Measurements from ENCODE around the gene GCHFR.

The GCHFR gene

DNA sequence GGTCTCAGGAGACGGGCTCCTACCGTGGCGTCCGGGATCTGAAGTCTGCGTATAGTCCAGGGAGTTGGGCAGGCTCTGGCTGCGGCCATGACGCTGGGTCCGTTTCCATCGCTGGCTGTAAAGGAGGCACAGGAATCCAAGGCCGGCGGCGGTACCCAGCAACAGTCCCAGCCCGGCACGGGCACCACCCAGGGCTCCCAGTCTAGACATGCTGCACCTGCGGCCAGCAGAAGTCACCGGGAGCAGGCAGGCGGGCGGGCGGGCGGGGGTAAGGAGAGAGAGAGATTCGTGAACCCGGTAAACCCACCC lies 9.3 kb upstream of the GCHFR start:
- FAIRE-seq (no peak), DNase-seq (ENCODE audit: insufficient read length, low spot score) (no peak)

DNA sequence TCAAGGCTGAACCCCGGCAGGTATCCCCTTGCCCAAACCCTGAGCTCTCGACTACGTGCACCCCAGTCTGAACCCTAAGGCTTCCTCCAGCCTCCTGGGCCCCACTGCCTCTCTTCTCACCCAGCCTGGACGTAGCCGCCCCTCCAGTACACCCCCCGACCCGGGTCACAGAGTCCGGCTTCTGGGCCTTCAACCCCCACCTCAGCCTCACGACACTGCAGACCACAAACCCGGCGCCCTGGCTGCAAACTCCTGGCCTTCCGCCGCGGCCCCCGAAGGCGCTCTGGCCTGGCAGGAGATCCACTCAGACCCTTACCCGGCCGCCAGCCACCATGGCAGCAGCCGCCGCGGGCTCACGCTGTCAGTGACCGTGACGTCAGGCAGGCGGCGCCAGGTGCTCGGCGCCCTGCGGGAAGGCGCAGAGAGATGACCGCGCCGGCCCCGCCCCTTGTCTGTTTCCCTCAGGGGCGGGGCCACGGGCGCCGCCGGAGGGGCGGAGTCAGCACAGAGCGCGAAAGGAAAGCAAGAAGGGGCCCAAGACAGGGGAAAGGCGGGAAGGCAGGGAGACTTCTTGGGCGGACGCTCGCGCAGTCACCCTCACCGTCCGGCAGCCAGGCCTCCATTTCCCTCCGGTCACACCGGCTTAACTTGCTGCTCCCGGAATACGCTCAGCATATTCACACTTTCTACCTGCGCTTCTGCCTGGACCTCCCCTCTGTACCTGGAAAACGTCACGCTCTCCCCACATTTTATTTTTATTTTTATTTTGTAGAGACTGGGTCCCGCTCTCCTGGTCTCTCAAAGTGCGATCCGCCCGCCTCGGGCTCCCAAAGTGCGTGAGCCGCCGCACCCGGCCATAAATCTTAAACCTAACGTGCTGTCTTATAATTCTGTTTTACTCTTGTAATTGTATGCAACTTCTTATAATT lies 8.7 kb upstream of the GCHFR start, which contains the start of gene RMDN3:
Gene RMDN3, minus strand, starts transcription at position 372 of the 929 bp plus-strand sequence. CDS start 471 bp downstream, outside the sequence.
- peak; percentile 90 for FAIRE-seq
- peak; percentile 90 for DNase-seq (ENCODE audit: insufficient read length, low spot score)

DNA sequence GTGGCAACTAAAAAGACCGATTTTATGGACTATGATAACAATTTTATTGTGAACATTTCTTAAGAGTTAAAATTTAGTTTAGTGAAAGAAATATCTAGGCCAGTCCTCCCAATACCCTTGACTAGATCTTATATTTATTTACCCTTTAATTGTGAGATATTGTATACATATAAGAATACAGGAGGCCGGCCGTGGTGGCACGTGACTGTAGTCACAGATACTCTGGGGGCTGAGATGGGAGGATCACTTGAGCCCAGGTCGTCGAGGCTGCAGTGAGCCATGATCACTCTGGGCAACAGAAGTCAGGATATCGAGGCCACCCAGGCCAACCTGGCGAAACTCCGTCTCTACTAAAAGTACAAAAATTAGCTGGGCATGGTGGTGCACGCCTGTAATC lies 8.1 kb upstream of the GCHFR start:
- FAIRE-seq (no peak), DNase-seq (ENCODE audit: insufficient read length, low spot score) (no peak)

DNA sequence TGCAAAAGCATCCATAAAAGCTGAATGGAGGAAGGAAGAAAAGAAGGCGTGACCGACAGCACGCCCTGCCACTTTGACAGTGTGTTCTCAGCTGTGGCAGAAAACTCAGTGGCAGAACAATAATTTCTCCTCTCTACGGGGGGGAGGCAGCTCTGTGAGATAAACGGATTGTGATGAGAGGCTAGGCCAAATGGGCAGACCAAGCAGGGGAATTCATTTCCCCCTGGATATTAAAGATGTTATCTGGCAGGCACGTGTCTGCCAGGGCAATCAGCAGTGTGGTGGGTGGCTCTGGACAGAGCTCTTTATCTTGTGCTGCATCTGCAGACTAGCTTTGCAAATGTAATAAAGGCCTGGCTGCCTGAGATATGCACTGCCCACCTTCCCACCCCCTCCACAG lies 6.9 kb upstream of the GCHFR start:
- FAIRE-seq, result no peak
- no peak for DNase-seq (ENCODE audit: insufficient read length, low spot score)

DNA sequence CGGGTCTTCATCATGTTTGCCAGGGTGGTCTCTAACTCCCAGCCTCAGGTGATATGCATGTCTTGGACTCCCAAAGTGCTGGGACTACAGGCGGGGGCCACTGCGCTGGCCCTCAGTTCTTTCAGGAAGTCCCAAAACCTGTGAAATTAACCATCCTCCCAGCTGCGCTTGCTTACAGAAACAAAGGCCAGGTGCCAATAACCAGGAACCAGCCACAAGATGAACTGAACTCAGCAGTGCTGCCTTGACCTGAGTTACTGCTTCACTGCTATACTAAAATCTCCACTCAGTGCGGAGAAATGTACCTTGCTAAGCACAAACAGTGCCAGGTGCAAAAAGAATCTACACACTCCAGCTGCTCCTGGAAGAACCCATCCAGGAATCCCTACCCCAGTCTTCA lies 3.9 kb upstream of the GCHFR start:
- FAIRE-seq, result no peak
- DNase-seq (ENCODE audit: insufficient read length, low spot score), result no peak

DNA sequence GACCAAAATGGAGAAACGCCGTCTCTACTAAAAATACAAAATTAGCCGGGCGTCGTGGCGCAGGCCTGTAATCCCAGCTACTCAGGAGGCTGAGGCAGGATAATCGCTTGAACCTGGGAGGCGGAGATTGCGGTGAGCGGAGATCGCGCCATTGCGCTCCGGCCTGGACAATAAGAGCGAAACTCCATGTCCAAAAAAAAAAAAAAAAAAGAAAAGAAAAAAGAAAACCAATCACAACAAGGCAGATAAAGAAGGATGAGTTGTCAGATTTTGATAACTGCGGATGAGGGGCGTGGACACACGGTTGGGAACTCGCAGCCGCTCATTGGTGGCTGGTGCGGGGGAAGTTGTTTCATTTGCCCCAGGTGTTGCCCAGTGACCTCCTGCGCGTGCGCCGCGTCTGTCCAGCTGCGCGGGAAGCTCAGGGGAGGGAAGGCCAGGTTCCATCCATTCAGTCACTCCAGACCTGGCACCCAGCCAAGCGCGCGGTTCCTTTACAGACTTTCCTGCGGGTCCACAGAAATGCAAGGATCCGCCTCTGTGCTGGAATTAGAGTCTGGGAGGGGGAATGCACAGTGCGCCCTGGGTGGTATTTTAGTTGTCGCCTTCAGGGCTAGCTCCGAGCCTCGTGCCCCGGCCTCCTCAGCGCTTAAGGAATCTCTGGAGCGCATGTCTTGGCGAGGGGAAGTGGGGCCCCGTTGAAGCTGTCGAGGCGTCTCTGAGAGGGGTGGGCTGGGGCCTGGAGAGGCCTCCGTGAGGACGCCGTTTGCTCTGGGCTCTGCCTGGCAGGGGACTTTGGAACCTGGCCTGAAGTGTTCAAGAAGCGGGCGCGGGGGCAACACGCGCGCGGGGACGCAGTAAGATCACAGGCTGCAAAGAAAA lies 708 bp upstream of the GCHFR start:
- no peak for FAIRE-seq
- no peak for DNase-seq (ENCODE audit: insufficient read length, low spot score)

DNA sequence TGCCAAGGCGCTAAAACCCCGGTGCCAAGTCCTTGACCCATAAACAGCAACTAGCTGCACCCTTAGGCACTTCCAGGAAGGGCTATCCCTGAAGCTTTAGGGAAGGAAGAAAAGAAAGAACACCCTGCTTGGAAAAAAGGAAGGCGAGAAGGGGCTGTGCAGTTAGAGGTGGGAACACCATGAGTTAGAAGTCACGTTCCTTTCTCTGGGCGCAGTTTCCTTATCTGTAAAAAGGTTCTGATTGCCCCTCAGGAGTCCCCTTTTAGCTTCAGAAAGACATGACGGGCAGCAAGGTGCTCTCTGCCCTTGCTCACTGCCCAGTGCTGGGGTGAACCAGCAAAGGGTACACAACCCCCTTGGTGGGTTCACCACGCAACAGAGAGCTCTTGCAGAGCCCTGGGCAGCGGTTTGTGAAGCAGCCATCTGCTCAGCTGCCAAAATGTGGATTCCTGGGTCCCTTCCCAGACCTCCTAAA lies 798 bp downstream of the GCHFR start:
- FAIRE-seq, result peak; percentile 14
- DNase-seq (ENCODE audit: insufficient read length, low spot score), result no peak

DNA sequence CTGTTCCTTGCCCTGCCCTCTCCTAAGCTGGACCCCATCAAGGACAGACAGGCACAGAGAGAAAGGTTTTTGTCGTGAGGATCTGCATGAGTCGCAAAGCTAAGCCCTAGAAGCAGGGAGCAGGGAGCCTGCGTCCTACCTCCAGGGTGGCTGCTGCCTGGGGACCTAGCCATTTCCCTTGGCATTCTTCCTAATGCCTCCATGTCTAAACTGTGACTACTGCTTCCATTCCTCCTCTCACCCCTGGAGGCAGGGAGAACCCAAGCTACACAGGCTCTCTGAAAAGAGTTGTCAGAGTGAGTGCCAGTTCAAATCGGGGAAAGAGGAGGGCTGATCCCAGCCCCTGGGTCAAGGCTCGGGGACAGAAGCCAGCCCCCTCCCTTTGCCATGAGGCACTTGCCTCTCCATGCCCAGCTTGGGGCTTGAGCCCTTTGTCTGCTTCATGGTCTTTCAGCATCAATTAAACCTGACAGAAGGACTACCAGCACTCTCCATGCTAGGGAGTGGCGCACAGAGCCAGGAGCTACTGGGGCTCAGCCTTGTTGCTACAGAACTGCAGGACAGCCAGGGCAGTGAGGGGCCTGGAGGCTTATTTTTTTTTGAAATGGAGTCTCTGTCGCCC lies 2.4 kb downstream of the GCHFR start:
- DNase-seq (ENCODE audit: insufficient read length, low spot score), result no peak
- FAIRE-seq, result no peak

DNA sequence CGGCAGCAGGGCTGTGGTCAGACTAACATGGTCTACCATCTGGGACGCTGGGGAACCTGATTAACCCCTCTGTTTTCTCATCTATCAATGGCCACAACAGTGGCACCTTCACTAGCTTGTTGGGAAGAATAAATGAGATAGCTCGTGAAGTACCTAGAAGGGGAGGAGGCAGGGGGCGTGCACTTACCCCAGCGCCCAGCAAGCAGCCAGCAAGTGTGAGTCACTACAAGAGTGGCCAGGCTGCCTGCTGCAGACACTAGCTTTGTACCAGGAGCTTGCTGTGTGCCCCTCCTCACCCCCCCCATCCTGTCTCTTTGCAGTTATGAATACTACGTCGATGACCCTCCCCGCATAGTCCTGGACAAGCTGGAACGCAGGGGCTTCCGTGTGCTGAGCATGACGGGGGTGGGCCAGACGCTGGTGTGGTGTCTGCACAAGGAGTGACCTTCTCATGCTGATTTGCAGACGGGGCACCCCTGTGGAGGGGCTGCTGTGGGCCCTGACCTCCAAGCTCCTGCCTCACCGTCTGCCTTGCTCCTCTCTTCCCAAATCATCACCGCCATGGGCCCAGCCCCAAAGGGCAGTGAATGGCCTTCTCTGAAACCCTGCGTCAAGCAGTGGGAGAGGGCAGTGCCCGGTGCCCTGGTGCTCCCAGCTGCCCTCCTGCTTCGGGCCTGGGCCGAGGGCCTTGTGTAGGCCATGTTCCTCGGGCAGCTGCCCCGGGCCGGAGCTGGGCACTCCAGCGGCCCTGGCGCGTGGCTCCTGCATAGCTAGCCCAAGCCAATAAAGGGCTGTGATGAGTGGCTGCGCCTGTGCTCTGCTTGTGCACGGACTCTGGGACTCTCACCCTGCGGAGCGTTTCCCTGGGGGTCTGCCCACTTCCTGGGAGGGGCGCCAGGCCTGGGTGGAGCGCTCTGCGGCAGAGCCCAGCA lies 3.3 kb downstream of the GCHFR start:
- no peak for DNase-seq (ENCODE audit: insufficient read length, low spot score)
- no peak for FAIRE-seq

DNA sequence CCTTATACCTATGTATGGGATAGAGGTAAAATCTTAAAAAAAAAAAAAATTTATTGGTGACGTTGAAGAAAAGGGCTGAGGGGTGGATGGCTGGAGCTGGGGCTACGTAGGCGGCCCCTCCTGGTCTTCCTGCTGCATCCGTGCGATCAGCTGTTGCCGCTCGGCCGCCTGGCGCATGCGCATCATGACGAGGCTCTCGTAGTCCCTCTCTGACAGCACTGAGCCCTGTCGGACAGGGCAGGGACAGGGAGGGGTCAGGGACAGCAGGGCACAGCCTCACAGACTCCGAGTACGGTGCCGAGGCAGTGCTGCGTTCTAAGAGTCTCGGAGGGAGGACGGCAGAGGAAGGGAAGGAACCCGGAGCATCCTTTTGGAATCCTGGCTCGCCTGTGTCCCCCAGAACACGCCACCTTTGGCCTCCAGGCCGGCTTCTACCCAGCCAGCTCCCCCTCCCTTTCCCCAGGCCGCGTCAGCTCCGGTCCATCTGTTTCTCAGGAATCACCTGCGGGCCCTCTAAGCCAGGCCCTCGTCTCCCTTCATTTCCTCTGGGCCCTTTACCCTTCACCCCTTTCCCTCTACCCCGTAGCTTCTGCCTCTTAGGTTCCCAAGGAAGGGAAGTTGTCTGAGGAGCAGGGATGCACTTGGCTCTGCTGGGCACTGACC lies 4.1 kb downstream of the GCHFR start:
- FAIRE-seq, result no peak
- DNase-seq (ENCODE audit: insufficient read length, low spot score), result no peak

DNA sequence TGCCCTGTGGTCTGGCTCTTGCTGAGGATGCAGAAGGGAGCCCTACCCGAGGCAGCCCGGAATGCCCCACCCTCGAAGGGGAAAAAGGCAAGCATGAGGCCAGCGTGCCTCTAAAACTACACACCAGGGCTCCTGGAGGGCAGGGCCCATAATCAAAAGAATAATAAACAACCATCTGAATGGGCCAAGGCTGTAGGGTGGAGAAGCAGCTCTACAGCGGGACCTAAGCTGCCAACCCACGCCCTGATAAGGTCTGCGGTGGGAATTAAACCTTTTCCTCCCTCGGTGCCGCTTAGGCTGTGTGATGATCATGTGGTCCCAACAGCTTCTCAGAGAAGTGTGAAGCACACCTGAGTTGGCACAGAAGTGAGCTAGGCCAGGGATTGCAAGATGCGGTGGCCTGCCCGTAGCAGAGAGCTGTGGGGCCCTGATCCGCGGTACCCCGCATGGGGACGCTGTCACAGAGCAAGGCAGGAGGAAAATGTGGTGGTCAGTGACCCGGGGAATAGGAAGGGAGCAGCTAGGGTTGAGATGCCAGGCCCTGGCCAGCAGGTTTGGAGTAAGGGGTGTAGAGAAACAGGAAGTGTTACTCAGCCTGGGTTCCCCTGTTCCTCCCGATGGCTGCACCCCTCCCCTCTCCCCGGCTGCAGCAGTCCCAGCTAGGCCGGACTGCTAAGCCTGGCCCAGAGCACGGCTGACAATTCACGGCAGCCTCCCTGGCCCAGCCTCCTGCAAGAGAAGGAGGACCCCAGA lies 4.8 kb downstream of the GCHFR start:
- FAIRE-seq, result peak; percentile 18
- no peak for DNase-seq (ENCODE audit: insufficient read length, low spot score)

DNA sequence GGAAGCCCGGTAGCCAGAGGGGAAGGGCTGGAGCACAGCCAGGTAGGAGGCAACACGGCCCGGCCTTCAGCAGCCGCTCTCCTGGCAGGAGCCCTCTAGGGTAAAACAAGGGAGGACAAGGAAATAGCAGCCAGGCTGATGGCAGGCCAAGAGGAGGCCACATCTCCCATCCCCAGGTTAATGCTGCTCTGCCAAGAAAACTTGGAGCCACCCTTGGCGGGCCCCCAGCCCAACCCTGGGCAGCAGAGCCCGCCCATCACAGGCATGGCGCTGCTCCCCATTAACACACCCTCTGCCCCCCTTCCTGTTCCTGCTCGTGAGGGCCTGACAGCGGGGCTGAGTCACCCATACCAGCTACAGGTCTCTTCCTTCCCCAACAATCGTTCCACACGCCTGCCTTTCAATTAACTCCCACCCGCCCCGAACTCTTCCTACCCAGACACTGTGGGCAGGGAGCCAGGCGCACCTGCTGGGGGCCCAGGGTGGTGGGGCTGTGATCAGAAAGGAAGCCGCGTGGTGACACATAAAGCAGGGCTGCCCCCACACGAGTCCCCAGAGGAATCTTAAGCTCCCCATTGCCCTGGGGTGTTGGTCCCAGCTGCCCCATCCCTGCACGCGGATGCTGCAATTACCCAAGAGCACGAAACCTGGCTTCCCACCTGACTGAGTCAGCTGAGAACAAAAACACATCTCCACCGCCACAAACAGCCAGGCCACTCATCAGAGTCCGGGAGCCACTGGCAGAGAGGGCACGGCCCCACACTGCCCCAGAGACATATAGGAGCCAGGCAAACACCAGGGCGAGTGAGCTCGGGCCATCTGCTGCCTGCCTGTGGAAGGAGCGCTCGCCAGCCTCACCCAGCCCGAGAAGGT lies 5.6 kb downstream of the GCHFR start, which contains the start of gene C15orf62:
Gene C15orf62, plus strand, starts transcription at position 707 of the 873 bp plus-strand sequence. CDS start 516 bp downstream, outside the sequence.
- DNase-seq (ENCODE audit: insufficient read length, low spot score) (no peak), FAIRE-seq (peak; percentile 45)

DNA sequence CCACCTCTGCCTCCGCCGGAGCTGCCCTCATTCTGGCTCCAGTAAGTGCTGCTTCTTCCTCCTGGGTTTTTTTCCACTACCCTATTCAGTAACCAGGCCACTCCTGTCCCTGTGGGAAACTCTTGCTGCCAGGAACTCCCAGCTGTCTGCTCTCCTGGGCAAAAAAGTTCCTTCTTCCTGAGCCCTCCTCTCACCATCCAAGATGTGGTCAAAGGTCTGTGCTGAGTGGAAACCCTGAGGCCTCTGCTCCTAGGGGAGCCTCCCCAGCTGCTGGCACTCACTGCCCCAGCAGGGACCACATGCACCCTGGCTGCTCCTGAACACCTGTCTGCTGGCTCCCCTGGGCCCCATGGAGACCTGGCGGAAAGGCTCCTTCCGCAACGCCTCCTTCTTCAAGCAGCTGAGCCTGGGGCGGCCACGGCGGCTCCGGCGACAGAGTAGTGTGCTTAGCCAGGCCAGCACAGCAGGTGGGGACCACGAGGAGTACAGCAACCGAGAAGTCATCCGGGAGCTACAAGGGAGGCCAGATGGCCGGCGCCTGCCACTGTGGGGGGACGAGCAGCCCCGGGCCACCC lies 6.4 kb downstream of the GCHFR start:
- FAIRE-seq, result peak; percentile 61

DNA sequence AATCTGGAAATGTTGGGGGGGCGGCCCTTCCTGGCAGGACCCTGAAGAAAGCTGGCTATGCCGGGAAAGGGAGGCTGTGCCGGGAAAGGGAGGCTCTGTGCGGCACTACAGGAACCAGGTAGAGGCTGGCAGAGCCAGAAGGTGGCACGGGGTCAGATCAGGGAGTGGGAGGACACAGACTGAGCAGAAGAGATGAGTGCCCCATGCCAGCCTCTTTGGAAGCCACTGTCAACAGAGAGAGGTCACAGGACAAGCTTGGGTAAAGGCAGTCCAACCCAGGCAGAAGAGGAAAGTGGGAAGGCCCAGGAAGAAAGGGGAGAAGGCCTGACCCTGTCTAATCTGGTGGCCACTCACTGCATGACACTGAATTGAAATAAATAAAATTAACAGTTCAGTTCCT lies 7.4 kb downstream of the GCHFR start:
- FAIRE-seq (no peak), DNase-seq (ENCODE audit: insufficient read length, low spot score) (no peak)

More for the DNA sequence above, 6.4 kb downstream of the GCHFR start:
- no peak for DNase-seq (ENCODE audit: insufficient read length, low spot score)

DNA sequence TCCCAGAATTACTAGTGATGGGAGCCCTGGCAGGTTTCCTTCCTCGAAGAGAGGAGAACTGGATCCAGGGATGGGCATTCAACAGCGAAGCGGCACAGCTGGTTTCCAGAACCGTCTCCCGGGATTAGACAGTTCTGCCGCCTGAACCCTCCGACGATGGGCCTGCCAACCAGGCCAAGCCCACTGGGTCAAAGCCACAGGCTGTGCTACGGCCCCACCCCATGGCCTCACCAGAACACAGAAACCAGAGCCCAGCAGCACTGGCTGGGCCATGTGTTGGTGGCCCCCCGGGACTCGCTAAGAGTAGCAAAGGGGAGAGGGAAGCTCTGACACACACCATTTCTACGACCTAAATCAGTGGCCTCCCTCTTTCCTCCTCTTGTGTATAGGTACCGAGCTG lies 8.1 kb downstream of the GCHFR start:
- no peak for FAIRE-seq

DNA sequence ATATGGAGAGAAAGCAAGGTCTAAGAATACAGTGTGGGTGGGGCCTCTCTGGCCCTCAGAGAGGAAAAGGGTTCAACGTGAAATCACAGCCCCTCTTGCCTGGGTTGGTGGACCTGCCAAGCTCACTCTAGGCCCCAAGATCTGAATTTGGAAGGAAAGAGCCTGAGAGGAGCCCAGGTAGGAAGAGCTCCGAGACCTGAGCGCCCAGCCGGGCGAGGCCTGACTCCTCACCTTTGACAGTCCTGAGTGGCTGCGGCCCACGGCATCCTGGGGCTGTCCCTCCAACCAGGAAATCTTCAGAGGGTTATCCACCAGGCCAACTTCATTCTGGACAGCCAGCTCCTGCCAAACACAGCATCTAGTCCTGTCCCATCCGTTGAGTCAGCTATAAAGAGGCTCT lies 9.6 kb downstream of the GCHFR start:
- DNase-seq (ENCODE audit: insufficient read length, low spot score) (no peak), FAIRE-seq (no peak)

More for the DNA sequence above, 8.1 kb downstream of the GCHFR start:
- no peak for DNase-seq (ENCODE audit: insufficient read length, low spot score)

DNA sequence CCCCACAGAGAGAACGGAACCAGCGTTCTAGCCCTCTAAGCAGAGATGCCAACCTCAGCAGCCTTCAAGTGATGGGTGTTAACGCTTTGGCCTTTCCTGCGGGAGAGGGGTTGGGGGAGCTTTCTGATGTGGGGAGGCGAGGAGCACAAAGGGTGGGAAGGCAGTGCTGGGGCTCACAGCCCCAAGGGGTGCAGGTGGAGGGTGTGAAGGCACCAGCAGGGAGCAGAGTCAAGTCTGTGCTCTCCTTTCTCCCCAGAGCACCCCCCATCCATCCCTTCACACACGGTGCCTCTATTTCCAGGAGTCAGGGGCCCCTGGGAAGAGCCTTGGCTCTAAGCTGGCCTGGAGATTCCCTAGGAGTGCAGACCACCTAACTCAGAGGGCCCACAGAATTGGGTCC lies 10.0 kb downstream of the GCHFR start:
- DNase-seq (ENCODE audit: insufficient read length, low spot score) (no peak), FAIRE-seq (no peak)
